ENCODE measurements around the gene PDLIM5.

GRCh38 chr4:94700298-94700697 is 248.6 kb downstream of the PDLIM5 start:
- TF ChIP-seq CTCF (IDR thresholded peaks at IDR 0.05 in 4 of 5, conservative IDR thresholded peaks at IDR 0.05 in 1 of 5) (no peak), POLR2A (IDR thresholded peaks at IDR 0.05) (no peak)
